ENCODE measurements around the gene IDH1. TPM values are rescaled to one million over a fixed set of nuclear protein-coding genes. Genes with fewer than 3 reads are reported as not detected.

Gene IDH1
- total RNA-seq, 3 donors from 2014 or later (not counting 1 experiment from before 2014, with no cell fraction given), result 6.8 to 15.2 (median 12.2) TPM

- Mint-ChIP-seq H3K4me3 (peak overlapping the region; percentile 98), H3K4me1 (peaks cover 30 to 32% of the 10 kb centered on the region in 2 donors), H3K27me3 (ENCODE audit: low read depth in 2 of 2) (no peaks in the 10 kb centered on the region), H3K9me3 (no peaks in the 10 kb centered on the region), H3K36me3 (peaks cover 12% of the 10 kb centered on the region), H3K27ac (peak overlapping the region; percentile 64 to 86)
- intact Hi-C loops (cut with micrococcal nuclease), result loop anchor here (1.0 kb wide), 2 partner anchors 13 to 78 kb away; partner anchors contain the start of gene PIKFYVE
- DNase-seq (no peak), ATAC-seq (peak in 2 of 3 donors; percentile 1)
- H3K9me3 ChIP-seq (ENCODE audit: control insufficient read depth, insufficient read depth, low read length), result no peaks in the 10 kb centered on the region
- peaks cover 28% of the 10 kb centered on the region for H3K36me3 ChIP-seq (ENCODE audit: control insufficient read depth, insufficient read depth, low read length)
- peaks cover 20% of the 10 kb centered on the region for H3K4me1 ChIP-seq (ENCODE audit: control insufficient read depth, insufficient read depth, low read length)
- H3K4me3 ChIP-seq (ENCODE audit: low read length), result peak overlapping the region; percentile 96
- H3K27me3 ChIP-seq (ENCODE audit: control insufficient read depth, insufficient read depth, low read length), result no peaks in the 10 kb centered on the region
- TF ChIP-seq CTCF (IDR thresholded peaks at IDR 0.05), result no peak
- WGBS (ENCODE audit: insufficient coverage), result 10% methylated on average over 4 of the region's 7 CpGs
- peak overlapping the region; percentile 3 for H3K27ac ChIP-seq (ENCODE audit: low read length)
Measured at GRCh38 chr2:208253600-208254117, 1.2 kb downstream of the IDH1 start.

GRCh38 chr2:208252716-208253492 lies 2.0 kb downstream of the IDH1 start:
- Histone ChIP-seq H3K27ac (ENCODE audit: low read length) (no peak overlapping the region), H3K9me3 (ENCODE audit: control insufficient read depth, insufficient read depth, low read length) (no peaks in the 10 kb centered on the region), H3K4me3 (ENCODE audit: low read length) (no peak overlapping the region), H3K36me3 (ENCODE audit: control insufficient read depth, insufficient read depth, low read length) (peaks cover 36% of the 10 kb centered on the region), H3K27me3 (ENCODE audit: control insufficient read depth, insufficient read depth, low read length) (no peaks in the 10 kb centered on the region), H3K4me1 (ENCODE audit: control insufficient read depth, insufficient read depth, low read length) (peaks cover 20% of the 10 kb centered on the region)
- ATAC-seq (no peak), DNase-seq (no peak)
- intact Hi-C loops (cut with micrococcal nuclease), result no loop called here
- Mint-ChIP-seq H3K27ac (peak overlapping the region; percentile 64 to 86), H3K27me3 (ENCODE audit: low read depth in 2 of 2) (no peaks in the 10 kb centered on the region), H3K9me3 (no peaks in the 10 kb centered on the region), H3K36me3 (peaks cover 14% of the 10 kb centered on the region), H3K4me1 (peaks cover 30 to 32% of the 10 kb centered on the region in 2 donors), H3K4me3 (peak overlapping the region; percentile 98)
- TF ChIP-seq CTCF (IDR thresholded peaks at IDR 0.05), result no peak
- WGBS (ENCODE audit: insufficient coverage), result 100% methylated on average over 1 of the region's 3 CpGs

- DNase-seq, result no peak
- Histone ChIP-seq H3K4me3 (ENCODE audit: low read length) (no peak overlapping the region), H3K36me3 (ENCODE audit: control insufficient read depth, insufficient read depth, low read length) (peaks cover 49% of the 10 kb centered on the region), H3K27ac (ENCODE audit: low read length) (no peak overlapping the region), H3K9me3 (ENCODE audit: control insufficient read depth, insufficient read depth, low read length) (no peaks in the 10 kb centered on the region), H3K27me3 (ENCODE audit: control insufficient read depth, insufficient read depth, low read length) (no peaks in the 10 kb centered on the region), H3K4me1 (ENCODE audit: control insufficient read depth, insufficient read depth, low read length) (peaks cover 20% of the 10 kb centered on the region)
- no peaks in the 10 kb centered on the region for H3K9me3 Mint-ChIP-seq
- H3K36me3 Mint-ChIP-seq, result peaks cover 24% of the 10 kb centered on the region
- H3K4me3 Mint-ChIP-seq, result no peak overlapping the region
- H3K4me1 Mint-ChIP-seq, result peaks cover 30 to 32% of the 10 kb centered on the region in 2 donors
- H3K27ac Mint-ChIP-seq, result no peak overlapping the region
- no peak for TF ChIP-seq CTCF (IDR thresholded peaks at IDR 0.05)
- ATAC-seq, result no peak
- intact Hi-C loops (cut with micrococcal nuclease), result no loop called here
- WGBS (ENCODE audit: insufficient coverage), result 98% methylated on average over 4 of the region's 4 CpGs
- H3K27me3 Mint-ChIP-seq (ENCODE audit: low read depth in 2 of 2), result no peaks in the 10 kb centered on the region
Measured at GRCh38 chr2:208251098-208251497, 3.8 kb downstream of the IDH1 start.

Data from natural killer cell (primary cell).